Keratinocyte (primary cell): ENCODE measurements around the gene ITSN1.

ENCODE experiments used
- EZH2 ChIP-seq: IDR thresholded peaks from one replicate; pipeline ENCODE4 v1.6.1; 2012; ENCODE audit warnings: inconsistent platforms, mild to moderate bottlenecking, low read length, moderate library complexity
- TF ChIP-seq, protein P1 (sequence below), 3 experiments: IDR thresholded peaks in 1 of 3; conservative IDR thresholded peaks in 1 of 3; optimal IDR thresholded peaks in 1 of 3; 2 replicates in 2 of 3; 3 replicates in 1 of 3; pipeline versions ENCODE3 to v1.5.1; 2011; ENCODE audit warnings: low read length in 3 of 3, mild to moderate bottlenecking in 3 of 3, moderate library complexity in 2 of 3, control low read depth in 1 of 3, inconsistent platforms in 1 of 3; ENCODE audit not compliant: insufficient read depth in 2 of 3; ENCODE audit errors: extremely low read depth in 1 of 3

DNA sequence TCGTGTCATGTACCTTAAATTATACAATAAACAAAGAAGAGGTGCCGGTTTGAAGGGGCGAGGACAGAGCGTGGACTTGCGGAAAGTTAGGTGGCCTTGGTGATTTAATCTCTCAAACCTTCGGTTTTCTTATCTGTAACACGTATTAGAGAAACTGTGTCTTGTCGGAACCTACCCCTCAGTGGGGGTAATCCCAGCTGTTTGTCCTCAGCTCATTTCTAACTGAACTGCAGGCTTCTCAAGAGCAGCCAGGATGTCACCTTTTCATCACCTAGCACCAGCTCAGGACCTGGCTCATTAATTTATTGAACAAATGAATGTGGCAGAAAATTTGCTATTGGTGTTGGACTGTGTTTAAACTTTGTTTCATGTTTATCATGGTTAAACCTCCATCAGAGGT, 31.2 kb downstream of the ITSN1 start:
- TF ChIP-seq, protein P1, sequence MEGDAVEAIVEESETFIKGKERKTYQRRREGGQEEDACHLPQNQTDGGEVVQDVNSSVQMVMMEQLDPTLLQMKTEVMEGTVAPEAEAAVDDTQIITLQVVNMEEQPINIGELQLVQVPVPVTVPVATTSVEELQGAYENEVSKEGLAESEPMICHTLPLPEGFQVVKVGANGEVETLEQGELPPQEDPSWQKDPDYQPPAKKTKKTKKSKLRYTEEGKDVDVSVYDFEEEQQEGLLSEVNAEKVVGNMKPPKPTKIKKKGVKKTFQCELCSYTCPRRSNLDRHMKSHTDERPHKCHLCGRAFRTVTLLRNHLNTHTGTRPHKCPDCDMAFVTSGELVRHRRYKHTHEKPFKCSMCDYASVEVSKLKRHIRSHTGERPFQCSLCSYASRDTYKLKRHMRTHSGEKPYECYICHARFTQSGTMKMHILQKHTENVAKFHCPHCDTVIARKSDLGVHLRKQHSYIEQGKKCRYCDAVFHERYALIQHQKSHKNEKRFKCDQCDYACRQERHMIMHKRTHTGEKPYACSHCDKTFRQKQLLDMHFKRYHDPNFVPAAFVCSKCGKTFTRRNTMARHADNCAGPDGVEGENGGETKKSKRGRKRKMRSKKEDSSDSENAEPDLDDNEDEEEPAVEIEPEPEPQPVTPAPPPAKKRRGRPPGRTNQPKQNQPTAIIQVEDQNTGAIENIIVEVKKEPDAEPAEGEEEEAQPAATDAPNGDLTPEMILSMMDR (optimal IDR thresholded peaks at IDR 0.05 in 1 of 3, IDR thresholded peaks at IDR 0.05 in 1 of 3, conservative IDR thresholded peaks at IDR 0.05 in 1 of 3; ENCODE audit: extremely low read depth in 1 of 3, insufficient read depth in 2 of 3, low read length in 3 of 3), result no peak
- TF ChIP-seq EZH2, result no peak
